Measurements from ENCODE around the gene OR7A5.
A peak's percentile ranks its signal among the peaks of the same experiment; 100 is the strongest.

The OR7A5 gene

DNA sequence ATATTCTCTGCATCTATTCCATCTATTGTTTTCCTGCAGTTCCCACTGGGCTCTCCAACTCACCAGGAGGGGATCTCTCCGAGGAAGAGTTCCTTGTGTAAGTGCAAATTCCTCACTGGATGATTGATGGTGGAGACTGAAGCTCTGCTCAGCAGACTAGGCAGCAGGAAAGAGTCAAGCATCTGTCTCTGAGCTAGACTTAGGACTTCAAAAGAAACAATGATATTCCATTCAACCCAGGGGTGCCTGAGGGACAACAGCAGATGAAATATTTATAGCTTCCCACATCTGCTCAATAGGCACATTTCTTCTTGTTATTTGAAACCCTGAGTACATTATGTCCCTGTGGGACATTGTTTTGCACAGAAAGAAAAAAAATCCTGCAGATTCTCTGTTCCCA, at the start of gene OR7A5, which contains the start of gene OR7C1:
Gene OR7A5 (minus strand): TSS at position 175 of the 400 bp plus-strand sequence. CDS start 6,944 bp downstream, outside the sequence.
Gene OR7C1 (minus strand): TSS at position 175 of the 400 bp plus-strand sequence. CDS start 35,049 bp downstream, outside the sequence.
- TF ChIP-seq, protein P1, sequence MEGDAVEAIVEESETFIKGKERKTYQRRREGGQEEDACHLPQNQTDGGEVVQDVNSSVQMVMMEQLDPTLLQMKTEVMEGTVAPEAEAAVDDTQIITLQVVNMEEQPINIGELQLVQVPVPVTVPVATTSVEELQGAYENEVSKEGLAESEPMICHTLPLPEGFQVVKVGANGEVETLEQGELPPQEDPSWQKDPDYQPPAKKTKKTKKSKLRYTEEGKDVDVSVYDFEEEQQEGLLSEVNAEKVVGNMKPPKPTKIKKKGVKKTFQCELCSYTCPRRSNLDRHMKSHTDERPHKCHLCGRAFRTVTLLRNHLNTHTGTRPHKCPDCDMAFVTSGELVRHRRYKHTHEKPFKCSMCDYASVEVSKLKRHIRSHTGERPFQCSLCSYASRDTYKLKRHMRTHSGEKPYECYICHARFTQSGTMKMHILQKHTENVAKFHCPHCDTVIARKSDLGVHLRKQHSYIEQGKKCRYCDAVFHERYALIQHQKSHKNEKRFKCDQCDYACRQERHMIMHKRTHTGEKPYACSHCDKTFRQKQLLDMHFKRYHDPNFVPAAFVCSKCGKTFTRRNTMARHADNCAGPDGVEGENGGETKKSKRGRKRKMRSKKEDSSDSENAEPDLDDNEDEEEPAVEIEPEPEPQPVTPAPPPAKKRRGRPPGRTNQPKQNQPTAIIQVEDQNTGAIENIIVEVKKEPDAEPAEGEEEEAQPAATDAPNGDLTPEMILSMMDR (IDR thresholded peaks at IDR 0.05; ENCODE audit: insufficient read depth, low read length, missing control alignments) = no peak
- no peak within 1 kb of the TSS for H3K4me3 ChIP-seq (ENCODE audit: low read depth, low read length)
- POLR2A ChIA-PET = no interaction called here
- CTCF ChIA-PET = no interaction called here
- no peak for DNase-seq (ENCODE audit: low read depth, low spot score)

DNA sequence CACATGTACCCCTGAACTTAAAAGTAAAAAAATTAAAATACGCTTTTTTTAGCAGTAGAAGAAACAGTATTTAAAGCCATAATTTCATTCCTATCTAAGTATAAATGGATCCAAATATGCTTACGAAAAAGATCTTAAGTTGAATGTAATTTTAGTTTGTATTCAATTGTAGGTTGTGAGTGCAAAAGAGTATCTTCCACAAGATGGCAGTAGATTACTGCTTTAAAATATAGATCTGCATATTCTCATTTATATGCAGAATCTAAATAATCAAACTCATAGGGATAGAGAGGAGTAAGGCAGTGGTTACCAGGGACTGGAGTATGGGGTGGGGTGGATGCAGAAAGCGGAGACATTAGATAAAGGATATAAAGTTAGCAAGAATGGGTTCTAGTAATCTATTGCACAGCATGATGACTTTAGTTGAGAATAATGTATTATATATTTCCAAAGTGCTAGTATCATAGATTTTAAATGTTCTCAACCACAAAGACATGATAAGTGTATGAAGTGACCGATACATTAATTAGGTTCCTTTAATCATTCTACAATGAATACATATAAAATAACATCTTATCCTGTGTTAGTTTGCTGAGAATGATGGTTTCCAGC, 36.7 kb upstream of the OR7A5 start:
- no peak overlapping the region for H3K4me3 ChIP-seq (ENCODE audit: low read depth, low read length)
- POLR2A ChIA-PET = no interaction called here
- CTCF ChIA-PET = no interaction called here
- TF ChIP-seq, protein P1 (IDR thresholded peaks at IDR 0.05; ENCODE audit: insufficient read depth, low read length, missing control alignments) = peak; percentile 20
- no peak for DNase-seq (ENCODE audit: low read depth, low spot score)

DNA sequence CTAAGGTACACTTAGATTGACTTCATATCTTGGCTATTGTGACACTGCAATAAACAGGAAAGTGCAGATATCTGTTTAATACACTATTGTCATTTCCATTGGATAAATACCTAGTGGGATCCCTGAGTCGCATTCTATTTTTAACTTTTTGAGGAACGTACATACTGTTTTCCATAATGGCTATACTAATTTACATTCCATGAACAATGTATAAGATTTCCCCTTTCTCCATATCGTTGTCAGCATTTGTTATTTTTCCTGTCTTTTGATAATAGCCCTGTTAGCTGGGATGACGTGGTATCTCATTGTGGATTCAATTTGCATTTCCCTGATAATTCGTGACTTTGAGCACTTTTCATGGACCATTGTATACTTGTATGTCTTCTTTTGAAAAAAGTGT, 33.5 kb upstream of the OR7A5 start:
- no peak for DNase-seq (ENCODE audit: low read depth, low spot score)
- CTCF ChIA-PET = no interaction called here
- POLR2A ChIA-PET = interaction anchor here (0.6 kb wide), 1 partner anchor 1601 kb away, joined by 3 read pairs; no protein-coding TSS in a partner anchor
- TF ChIP-seq, protein P1 (IDR thresholded peaks at IDR 0.05; ENCODE audit: insufficient read depth, low read length, missing control alignments) = no peak
- H3K4me3 ChIP-seq (ENCODE audit: low read depth, low read length) = no peak overlapping the region

DNA sequence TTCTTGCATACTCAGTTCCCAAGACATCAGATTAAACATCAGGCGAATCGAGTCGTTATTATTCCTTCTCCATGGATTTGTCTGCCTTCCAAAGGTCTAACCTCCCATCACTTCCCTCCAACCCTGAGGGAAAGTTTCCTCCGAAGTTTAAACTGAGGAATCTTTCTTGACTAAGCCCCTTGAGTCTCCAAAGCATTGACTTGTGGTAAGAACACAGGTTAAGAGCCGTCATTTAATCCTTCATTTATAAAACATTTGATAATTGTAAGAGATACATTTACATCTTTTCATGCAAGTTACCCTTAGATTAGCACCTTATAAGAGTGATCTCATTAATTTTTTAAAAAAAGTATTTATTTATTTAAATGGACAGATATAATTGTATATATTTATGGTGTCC, 13.8 kb upstream of the OR7A5 start, which contains the start of gene OR7A10:
Gene OR7A10 (minus strand): TSS at position 101 of the 400 bp plus-strand sequence. CDS start 7,045 bp downstream, outside the sequence.
- POLR2A ChIA-PET = no interaction called here
- CTCF ChIA-PET = no interaction called here
- no peak for DNase-seq (ENCODE audit: low read depth, low spot score)
- TF ChIP-seq, protein P1 (IDR thresholded peaks at IDR 0.05; ENCODE audit: insufficient read depth, low read length, missing control alignments) = no peak
- no peak within 1 kb of the TSS for H3K4me3 ChIP-seq (ENCODE audit: low read depth, low read length)

DNA sequence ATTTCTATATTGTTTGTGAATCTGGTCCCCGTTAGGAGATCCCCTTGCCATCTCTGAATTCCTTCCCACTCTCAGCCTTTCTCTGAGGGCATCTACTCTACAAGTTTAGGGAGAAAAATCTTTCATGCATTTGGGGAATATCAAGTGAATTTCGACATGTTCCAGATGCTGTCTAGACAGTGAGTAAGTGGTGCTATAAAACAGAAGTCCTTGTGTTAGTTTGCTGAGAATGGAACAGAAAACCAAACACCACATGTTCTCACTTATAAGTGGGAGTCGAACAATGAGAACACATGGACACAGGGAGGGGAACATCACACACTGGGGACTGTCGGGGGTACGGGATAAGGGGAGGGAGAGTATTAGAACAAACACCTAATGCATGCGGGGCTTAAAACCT, 8.6 kb upstream of the OR7A5 start:
- H3K4me3 ChIP-seq (ENCODE audit: low read depth, low read length) = no peak overlapping the region
- CTCF ChIA-PET = no interaction called here
- TF ChIP-seq, protein P1 (IDR thresholded peaks at IDR 0.05; ENCODE audit: insufficient read depth, low read length, missing control alignments) = no peak
- POLR2A ChIA-PET = no interaction called here
- no peak for DNase-seq (ENCODE audit: low read depth, low spot score)

DNA sequence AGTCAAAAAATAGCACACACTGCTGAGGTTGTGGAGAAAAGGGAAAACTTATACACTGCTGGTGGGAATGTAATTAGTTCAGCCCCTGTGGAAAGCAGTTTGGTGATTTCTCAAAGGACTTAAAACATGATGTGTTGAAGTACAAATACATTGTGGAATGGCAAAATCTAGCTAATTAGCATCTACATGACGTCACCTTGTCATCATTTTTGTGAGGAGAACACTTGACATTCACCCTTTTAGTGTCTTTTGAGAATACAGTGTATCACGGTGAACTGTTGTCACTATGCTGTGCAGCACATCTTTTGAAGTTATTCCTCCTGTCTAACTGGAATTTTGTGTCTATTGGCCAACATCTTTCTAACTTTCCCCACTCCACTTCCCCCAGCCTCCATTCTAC, 8.2 kb upstream of the OR7A5 start:
- TF ChIP-seq, protein P1 (IDR thresholded peaks at IDR 0.05; ENCODE audit: insufficient read depth, low read length, missing control alignments) = no peak
- ChIA-PET POLR2A (no interaction called here), CTCF (no interaction called here)
- H3K4me3 ChIP-seq (ENCODE audit: low read depth, low read length) = no peak overlapping the region
- DNase-seq (ENCODE audit: low read depth, low spot score) = no peak

Measured in AG04449 (cell line).